RWPE2 (cell line): ENCODE results near the gene CCDC30.
A peak's percentile ranks its signal among the peaks of the same experiment; 100 is the strongest.

Source experiments
- ATAC-seq: fragments of 200-7000 bp; cut with Tn5 transposase; 3 replicates; pipeline ENCODE4 v1.9.1; 2021; ENCODE audit warnings: low read depth
- DNase-seq: peaks from one replicate; pipeline ENCODE4 v3.0.0-alpha.2; 2020; ENCODE audit warnings: low spot score
- H3K27ac ChIP-seq: fragments of 450-650 bp; 2 replicates; pipeline ENCODE4 v1.5.1; 2017; ENCODE audit warnings: mild to moderate bottlenecking; ENCODE audit not compliant: poor library complexity, severe bottlenecking
- H3K27me3 ChIP-seq: fragments of 250-450 bp; sonication (Bioruptor Pico); 2 replicates; pipeline ENCODE4 v1.5.1; 2021; ENCODE audit warnings: mild to moderate bottlenecking, moderate library complexity; ENCODE audit not compliant: insufficient read depth, poor library complexity, severe bottlenecking
- H3K36me3 ChIP-seq: fragments of 250-450 bp; sonication (Bioruptor Pico); 2 replicates; pipeline ENCODE4 v1.5.1; 2020; ENCODE audit warnings: low read depth, mild to moderate bottlenecking, moderate library complexity
- H3K4me1 ChIP-seq: fragments of 250-450 bp; sonication (Bioruptor Pico); 2 replicates; pipeline ENCODE4 v1.5.1; 2021; ENCODE audit warnings: mild to moderate bottlenecking, moderate library complexity; ENCODE audit not compliant: insufficient read depth, poor library complexity, severe bottlenecking
- H3K4me3 ChIP-seq: fragments of 250-450 bp; sonication (Bioruptor Pico); 2 replicates; pipeline ENCODE4 v1.5.1; 2021; ENCODE audit warnings: mild to moderate bottlenecking, moderate library complexity; ENCODE audit not compliant: severe bottlenecking
- H3K9me3 ChIP-seq: fragments of 250-450 bp; sonication (Bioruptor Pico); 2 replicates; pipeline ENCODE4 v1.5.1; 2021; ENCODE audit warnings: mild to moderate bottlenecking, moderate library complexity; ENCODE audit not compliant: severe bottlenecking
- TF ChIP-seq, protein P1 (sequence below): fragments of 450-650 bp; IDR thresholded peaks from one replicate; pipeline ENCODE4 v1.5.1; 2017; ENCODE audit warnings: mild to moderate bottlenecking, moderate library complexity; ENCODE audit not compliant: poor library complexity, severe bottlenecking

CCDC30 gene

DNA sequence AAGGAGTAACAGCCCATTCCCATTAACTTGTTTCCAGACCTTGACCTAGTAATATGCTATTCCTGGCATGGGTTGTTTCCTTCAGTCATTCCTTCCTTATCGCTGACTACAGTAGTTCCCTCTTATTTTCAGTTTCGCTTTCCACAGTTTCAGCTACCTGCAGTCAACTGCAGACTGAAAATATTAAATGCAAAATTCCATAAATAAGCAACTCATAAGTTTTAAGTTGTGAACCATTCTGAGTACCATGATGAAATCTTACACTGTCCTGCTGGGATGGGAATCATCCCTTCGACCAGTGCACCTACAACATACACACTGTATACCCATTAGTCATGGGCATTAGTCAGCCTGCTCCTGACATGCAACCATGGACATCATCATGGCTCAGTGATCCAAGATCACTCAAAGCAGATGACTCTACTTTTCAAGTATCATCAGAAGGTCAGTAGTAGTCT lies 66.7 kb downstream of the CCDC30 start:
- Histone ChIP-seq H3K27ac (no peak overlapping the region), H3K4me1 (peaks cover 3% of the 10 kb centered on the region), H3K4me3 (no peak overlapping the region), H3K9me3 (no peaks in the 10 kb centered on the region), H3K36me3 (no peaks in the 10 kb centered on the region), H3K27me3 (no peaks in the 10 kb centered on the region)
- ATAC-seq (peak; percentile 96), DNase-seq (no peak)
- TF ChIP-seq, protein P1, sequence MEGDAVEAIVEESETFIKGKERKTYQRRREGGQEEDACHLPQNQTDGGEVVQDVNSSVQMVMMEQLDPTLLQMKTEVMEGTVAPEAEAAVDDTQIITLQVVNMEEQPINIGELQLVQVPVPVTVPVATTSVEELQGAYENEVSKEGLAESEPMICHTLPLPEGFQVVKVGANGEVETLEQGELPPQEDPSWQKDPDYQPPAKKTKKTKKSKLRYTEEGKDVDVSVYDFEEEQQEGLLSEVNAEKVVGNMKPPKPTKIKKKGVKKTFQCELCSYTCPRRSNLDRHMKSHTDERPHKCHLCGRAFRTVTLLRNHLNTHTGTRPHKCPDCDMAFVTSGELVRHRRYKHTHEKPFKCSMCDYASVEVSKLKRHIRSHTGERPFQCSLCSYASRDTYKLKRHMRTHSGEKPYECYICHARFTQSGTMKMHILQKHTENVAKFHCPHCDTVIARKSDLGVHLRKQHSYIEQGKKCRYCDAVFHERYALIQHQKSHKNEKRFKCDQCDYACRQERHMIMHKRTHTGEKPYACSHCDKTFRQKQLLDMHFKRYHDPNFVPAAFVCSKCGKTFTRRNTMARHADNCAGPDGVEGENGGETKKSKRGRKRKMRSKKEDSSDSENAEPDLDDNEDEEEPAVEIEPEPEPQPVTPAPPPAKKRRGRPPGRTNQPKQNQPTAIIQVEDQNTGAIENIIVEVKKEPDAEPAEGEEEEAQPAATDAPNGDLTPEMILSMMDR, result no peak

GRCh38 chr1:42531043-42531442 lies 68.0 kb downstream of the CCDC30 start:
- DNase-seq, result no peak

DNA sequence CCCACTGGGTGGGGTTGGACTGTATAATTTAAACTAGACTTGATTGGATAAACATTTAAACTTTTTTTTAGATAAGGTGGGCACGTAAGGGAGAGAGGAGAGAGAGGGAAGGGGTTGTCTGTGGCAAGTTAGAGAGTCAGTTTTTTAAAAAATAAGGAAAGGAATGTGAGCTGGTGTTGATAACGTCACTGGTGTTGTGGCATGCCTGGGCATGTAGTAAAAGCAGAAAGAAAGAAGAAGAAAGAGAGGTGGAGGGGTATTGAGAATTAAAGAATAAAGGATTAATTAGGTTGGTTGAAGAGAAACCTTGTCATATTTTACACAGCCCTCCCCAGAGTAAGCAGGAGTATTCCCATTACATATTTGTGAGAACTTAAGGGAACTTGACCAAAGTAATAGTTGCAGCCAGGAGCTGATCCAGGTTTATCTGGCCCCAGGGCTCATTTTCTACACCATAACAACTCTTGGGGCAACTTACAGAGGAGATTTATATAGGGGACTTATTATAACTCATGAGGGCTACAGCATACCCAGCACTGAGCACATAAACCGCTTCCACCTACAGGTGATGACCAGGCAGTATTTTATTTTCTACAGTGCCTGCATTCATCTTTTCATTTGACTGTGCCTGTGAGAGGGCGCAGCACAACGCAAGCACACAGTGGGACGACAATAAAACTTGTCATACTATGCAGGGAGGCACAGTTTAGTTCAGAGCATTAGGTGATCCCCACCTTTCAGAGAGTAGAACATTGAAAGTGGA lies 70.2 kb downstream of the CCDC30 start:
- Histone ChIP-seq H3K4me3 (no peak overlapping the region), H3K36me3 (no peaks in the 10 kb centered on the region), H3K27ac (no peak overlapping the region), H3K4me1 (peaks cover 3% of the 10 kb centered on the region), H3K27me3 (no peaks in the 10 kb centered on the region), H3K9me3 (no peaks in the 10 kb centered on the region)
- no peak for ATAC-seq
- DNase-seq, result no peak
- TF ChIP-seq, protein P1, result no peak

More at GRCh38 chr1:42531043-42531442, 68.0 kb downstream of the CCDC30 start:
- H3K4me1 ChIP-seq, result peaks cover 3% of the 10 kb centered on the region
- H3K27ac ChIP-seq, result no peak overlapping the region
- no peaks in the 10 kb centered on the region for H3K27me3 ChIP-seq
- no peaks in the 10 kb centered on the region for H3K9me3 ChIP-seq
- H3K36me3 ChIP-seq, result no peaks in the 10 kb centered on the region
- TF ChIP-seq, protein P1, result no peak
- no peak overlapping the region for H3K4me3 ChIP-seq
- ATAC-seq, result no peak

DNA sequence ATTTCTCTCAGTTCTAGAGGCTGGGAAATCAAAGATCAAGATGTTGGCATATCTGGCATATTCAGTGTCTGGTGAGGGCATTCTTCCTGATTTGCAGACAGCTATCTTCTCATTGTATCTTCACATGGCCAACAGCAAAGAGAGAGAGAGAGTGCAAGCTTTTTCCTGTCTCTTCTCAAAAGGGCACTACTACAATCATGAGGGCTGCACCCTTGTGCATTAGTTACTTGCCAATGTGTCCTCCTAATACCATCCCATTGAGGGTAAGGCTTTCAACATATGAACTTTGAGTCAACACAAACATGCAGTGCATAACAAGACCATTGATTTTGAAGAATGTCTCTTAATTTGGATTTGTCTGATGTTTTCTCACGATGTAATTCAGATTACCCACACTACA lies 78.0 kb downstream of the CCDC30 start:
- DNase-seq, result no peak
- Histone ChIP-seq H3K4me1 (no peaks in the 10 kb centered on the region), H3K27ac (no peak overlapping the region), H3K9me3 (no peaks in the 10 kb centered on the region), H3K27me3 (no peaks in the 10 kb centered on the region), H3K4me3 (no peak overlapping the region), H3K36me3 (no peaks in the 10 kb centered on the region)
- TF ChIP-seq, protein P1, result no peak
- ATAC-seq, result no peak

DNA sequence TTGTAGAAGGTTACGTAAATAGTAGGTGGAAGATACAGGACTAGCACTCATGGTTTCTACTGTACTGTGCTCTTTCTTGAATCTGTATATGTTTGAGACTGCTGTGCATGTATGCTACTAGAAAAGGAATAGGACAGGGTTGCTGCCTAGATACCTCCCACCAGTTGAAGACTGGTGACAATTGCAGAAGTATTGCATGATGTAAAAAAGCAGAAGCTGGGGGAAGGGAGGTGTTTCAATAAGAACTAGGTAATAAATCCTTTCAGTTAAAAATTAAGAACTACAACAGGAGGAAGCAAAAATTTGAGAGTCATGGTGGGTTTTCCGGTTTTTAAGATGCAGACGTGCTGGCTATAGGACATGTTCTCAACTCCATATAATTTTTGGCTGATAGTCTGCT lies 88.1 kb downstream of the CCDC30 start:
- no peak overlapping the region for H3K27ac ChIP-seq
- H3K36me3 ChIP-seq, result no peaks in the 10 kb centered on the region
- no peak for DNase-seq
- H3K4me3 ChIP-seq, result no peak overlapping the region
- no peak for ATAC-seq
- no peaks in the 10 kb centered on the region for H3K4me1 ChIP-seq
- H3K27me3 ChIP-seq, result no peaks in the 10 kb centered on the region
- no peaks in the 10 kb centered on the region for H3K9me3 ChIP-seq
- TF ChIP-seq, protein P1, result no peak
